Ecto neural progenitor cell (in vitro differentiated cells): ENCODE results near the gene CPA5.

ENCODE experiments used
- DNase-seq: peaks from one replicate; pipeline ENCODE4 v3.0.0-alpha.2; 2018; ENCODE audit warnings: low spot score

The CPA5 gene

GRCh38 chr7:130397051-130397757 is 52.6 kb downstream of the CPA5 start:
- no peak for DNase-seq

DNA sequence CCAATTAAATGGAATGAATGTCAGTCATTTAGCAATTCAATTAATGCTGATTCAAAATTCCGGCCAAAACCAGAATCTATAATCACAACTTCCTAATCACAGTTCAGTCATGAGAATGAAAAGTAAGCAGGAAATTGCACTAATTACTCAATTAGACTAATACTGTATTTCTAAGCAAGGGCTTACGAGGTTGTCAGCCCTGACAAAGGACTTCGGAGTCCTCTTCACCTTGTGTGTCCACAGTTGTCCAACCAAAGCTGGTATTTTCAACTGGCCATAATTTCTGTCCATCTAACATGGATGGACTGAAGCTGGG is 53.1 kb downstream of the CPA5 start:
- DNase-seq = no peak

- DNase-seq = no peak
Measured at GRCh38 chr7:130398526-130399090, 54.0 kb downstream of the CPA5 start.

GRCh38 chr7:130400120-130400572 is 55.5 kb downstream of the CPA5 start:
- no peak for DNase-seq

- no peak for DNase-seq
Measured at GRCh38 chr7:130401101-130401500, 56.5 kb downstream of the CPA5 start.

GRCh38 chr7:130401578-130401977 is 57.0 kb downstream of the CPA5 start:
- DNase-seq = no peak

GRCh38 chr7:130405003-130405402 is 60.4 kb downstream of the CPA5 start:
- DNase-seq = no peak

GRCh38 chr7:130409067-130409711 is 64.6 kb downstream of the CPA5 start:
- no peak for DNase-seq

DNA sequence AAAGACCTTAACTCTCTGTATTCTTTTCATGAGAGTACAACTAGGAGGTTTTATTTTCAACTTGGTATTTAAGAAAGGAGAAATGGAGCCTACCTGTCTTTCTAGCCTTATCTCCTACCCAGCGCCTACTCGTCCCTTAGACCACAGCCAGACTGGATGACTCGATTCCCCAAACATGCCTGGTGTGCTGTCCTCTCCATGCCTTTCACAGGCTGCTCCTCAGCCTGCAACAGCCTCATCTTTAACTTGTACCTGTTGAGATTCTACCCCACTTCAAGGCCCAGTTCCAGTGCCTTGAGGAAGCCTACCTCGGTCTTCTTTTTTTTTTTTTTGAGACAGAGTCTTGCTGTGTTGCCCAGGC is 65.1 kb downstream of the CPA5 start:
- DNase-seq = no peak

DNA sequence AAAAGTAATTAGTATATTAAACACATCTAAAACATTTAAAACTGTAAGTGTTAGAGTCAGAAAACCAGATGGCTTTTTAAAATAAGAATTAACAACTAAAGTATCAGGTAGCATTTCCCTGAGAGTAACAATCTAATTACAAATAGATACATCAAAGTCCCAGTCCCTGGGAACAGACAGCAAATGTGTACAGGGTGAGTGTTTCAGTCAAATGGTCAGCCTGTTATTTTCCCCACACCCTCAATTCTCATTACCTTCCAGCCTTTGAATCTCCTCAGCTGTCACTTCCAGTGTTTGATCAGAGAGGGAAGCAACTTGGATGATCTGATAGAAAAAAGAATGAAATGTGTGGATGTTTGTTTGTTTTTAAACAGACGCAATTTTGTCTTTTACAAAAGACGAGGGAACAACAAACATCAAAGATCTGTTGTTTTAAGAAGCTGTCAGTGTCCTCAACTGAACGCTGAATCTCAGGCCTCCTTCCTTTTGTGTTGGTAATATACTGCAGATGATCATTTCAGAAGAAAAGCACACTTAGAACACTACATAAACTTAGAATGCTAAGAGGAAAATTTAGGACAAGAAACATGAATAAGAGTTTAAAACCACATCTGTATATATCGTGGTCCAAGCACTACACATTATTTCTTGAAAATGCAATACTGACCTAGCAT is 66.4 kb downstream of the CPA5 start:
- DNase-seq = no peak

GRCh38 chr7:130413201-130413600 is 68.6 kb downstream of the CPA5 start:
- no peak for DNase-seq

- DNase-seq = no peak
Measured at GRCh38 chr7:130415006-130415405, 70.4 kb downstream of the CPA5 start.

- DNase-seq = no peak
Measured at GRCh38 chr7:130417213-130417612, 72.6 kb downstream of the CPA5 start.

GRCh38 chr7:130418306-130418705 is 73.7 kb downstream of the CPA5 start:
- no peak for DNase-seq
